ENCODE measurements around the gene FERMT1.

The FERMT1 gene

DNA sequence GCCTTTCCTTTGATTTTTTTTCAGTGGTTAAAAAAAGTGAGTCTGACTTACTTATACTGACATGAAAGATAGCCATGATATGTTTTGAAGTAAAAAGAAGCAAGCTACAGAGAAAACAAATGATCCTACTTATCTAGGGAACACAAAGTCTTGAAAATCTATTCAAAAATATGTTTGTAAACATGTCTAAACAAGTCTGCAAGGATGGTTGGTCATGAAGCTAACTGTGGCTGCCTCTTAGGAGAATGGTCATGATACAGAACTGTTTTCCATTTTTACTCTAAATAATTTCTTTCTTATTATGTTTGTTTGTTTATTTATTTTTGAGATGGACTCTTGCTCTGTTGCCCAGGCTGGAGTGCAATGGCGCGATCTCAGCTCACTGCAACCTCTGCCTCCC lies 21.5 kb downstream of the FERMT1 start:
- H3K27ac ChIP-seq (replicated peaks) = no peak overlapping the region
- DNase-seq (ENCODE audit: low read depth in 1 of 2, low spot score in 1 of 2) = no peak
- H3K4me3 ChIP-seq (replicated peaks; ENCODE audit: insufficient read depth, low read length) = no peak overlapping the region
- no peak for TF ChIP-seq SPI1 (IDR thresholded peaks at IDR 0.05; ENCODE audit: borderline replicate concordance, low read depth)
- TF ChIP-seq, protein P1, sequence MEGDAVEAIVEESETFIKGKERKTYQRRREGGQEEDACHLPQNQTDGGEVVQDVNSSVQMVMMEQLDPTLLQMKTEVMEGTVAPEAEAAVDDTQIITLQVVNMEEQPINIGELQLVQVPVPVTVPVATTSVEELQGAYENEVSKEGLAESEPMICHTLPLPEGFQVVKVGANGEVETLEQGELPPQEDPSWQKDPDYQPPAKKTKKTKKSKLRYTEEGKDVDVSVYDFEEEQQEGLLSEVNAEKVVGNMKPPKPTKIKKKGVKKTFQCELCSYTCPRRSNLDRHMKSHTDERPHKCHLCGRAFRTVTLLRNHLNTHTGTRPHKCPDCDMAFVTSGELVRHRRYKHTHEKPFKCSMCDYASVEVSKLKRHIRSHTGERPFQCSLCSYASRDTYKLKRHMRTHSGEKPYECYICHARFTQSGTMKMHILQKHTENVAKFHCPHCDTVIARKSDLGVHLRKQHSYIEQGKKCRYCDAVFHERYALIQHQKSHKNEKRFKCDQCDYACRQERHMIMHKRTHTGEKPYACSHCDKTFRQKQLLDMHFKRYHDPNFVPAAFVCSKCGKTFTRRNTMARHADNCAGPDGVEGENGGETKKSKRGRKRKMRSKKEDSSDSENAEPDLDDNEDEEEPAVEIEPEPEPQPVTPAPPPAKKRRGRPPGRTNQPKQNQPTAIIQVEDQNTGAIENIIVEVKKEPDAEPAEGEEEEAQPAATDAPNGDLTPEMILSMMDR (IDR thresholded peaks at IDR 0.05; ENCODE audit: insufficient read depth, low read length) = no peak
- TF ChIP-seq, protein P2, sequence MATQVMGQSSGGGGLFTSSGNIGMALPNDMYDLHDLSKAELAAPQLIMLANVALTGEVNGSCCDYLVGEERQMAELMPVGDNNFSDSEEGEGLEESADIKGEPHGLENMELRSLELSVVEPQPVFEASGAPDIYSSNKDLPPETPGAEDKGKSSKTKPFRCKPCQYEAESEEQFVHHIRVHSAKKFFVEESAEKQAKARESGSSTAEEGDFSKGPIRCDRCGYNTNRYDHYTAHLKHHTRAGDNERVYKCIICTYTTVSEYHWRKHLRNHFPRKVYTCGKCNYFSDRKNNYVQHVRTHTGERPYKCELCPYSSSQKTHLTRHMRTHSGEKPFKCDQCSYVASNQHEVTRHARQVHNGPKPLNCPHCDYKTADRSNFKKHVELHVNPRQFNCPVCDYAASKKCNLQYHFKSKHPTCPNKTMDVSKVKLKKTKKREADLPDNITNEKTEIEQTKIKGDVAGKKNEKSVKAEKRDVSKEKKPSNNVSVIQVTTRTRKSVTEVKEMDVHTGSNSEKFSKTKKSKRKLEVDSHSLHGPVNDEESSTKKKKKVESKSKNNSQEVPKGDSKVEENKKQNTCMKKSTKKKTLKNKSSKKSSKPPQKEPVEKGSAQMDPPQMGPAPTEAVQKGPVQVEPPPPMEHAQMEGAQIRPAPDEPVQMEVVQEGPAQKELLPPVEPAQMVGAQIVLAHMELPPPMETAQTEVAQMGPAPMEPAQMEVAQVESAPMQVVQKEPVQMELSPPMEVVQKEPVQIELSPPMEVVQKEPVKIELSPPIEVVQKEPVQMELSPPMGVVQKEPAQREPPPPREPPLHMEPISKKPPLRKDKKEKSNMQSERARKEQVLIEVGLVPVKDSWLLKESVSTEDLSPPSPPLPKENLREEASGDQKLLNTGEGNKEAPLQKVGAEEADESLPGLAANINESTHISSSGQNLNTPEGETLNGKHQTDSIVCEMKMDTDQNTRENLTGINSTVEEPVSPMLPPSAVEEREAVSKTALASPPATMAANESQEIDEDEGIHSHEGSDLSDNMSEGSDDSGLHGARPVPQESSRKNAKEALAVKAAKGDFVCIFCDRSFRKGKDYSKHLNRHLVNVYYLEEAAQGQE (IDR thresholded peaks at IDR 0.05; ENCODE audit: insufficient replicate concordance, low read depth) = no peak
- no peak for TF ChIP-seq POLR2AphosphoS5 (IDR thresholded peaks at IDR 0.05; ENCODE audit: low read depth)
- no peak for TF ChIP-seq GABPA (IDR thresholded peaks at IDR 0.05; ENCODE audit: low read depth)
- H3K27me3 ChIP-seq (ENCODE audit: insufficient read depth, poor library complexity, severe bottlenecking) = peaks cover 2% of the 10 kb centered on the region

DNA sequence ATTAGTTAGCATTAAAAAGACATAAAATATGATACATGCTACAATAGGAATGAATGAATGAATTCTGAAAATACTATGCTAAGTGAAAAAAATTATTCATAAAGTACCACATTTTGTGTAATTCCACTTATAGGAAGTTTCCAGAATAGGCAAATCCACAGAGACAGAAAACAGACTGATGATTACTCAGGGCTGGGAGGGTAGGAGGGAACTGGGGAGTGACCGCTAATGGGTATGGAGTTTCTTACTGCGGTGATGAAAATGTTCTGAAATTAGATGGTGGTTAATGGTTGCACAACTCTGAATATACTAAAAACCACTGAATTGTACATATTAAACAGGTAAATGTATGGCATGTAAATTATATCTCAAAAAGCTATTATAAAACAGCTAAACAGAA lies 22.6 kb downstream of the FERMT1 start:
- TF ChIP-seq GABPA (IDR thresholded peaks at IDR 0.05; ENCODE audit: low read depth) = no peak
- TF ChIP-seq, protein P1 (IDR thresholded peaks at IDR 0.05; ENCODE audit: insufficient read depth, low read length) = no peak
- TF ChIP-seq POLR2AphosphoS5 (IDR thresholded peaks at IDR 0.05; ENCODE audit: low read depth) = no peak
- Histone ChIP-seq H3K4me3 (replicated peaks; ENCODE audit: insufficient read depth, low read length) (no peak overlapping the region), H3K27ac (replicated peaks) (no peak overlapping the region), H3K27me3 (ENCODE audit: insufficient read depth, poor library complexity, severe bottlenecking) (peaks cover 2% of the 10 kb centered on the region)
- DNase-seq (ENCODE audit: low read depth in 1 of 2, low spot score in 1 of 2) = no peak

DNA sequence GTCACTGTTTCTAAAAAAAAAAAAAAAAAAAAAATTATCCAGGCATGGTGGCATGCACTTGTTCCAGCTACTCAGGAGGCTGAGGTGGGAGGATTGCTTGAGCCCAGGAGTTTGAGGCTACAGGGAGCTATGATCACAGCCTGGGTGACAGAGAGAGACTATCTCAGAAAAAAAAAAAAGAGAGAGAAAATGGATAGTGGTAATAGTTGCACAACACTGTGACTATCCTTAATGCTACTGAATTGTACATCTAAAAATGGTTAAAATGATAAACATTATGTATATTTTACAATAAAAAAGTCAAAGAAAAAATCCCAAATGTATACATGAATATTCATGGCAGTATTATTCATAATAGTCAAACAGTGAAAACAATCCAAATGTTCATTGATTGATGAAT lies 23.0 kb downstream of the FERMT1 start:
- DNase-seq (ENCODE audit: low read depth in 1 of 2, low spot score in 1 of 2) = no peak
- peaks cover 2% of the 10 kb centered on the region for H3K27me3 ChIP-seq (ENCODE audit: insufficient read depth, poor library complexity, severe bottlenecking)
- TF ChIP-seq, protein P1 (IDR thresholded peaks at IDR 0.05; ENCODE audit: insufficient read depth, low read length) = no peak
- no peak overlapping the region for H3K27ac ChIP-seq (replicated peaks)
- no peak overlapping the region for H3K4me3 ChIP-seq (replicated peaks; ENCODE audit: insufficient read depth, low read length)

DNA sequence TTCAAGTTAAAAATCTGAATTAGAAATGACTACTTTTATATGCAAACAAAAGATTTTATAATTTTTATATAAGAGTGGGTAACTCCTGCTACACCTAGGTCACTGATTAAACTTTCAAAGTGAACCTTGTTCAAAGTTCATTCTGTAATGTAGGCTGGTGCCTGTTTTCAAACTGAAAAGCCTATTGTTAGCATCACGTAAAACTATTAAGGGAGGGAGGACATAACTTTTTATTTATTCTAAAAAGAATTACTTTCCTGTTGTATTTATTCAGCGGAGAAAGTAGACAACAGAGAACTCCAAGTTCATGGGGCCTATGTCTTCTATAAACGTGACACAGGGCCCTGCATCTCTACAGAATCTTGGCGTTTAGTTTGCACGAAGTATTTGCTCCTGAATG lies 27.4 kb downstream of the FERMT1 start:
- TF ChIP-seq POLR2AphosphoS5 (IDR thresholded peaks at IDR 0.05; ENCODE audit: low read depth) = no peak
- TF ChIP-seq GABPA (IDR thresholded peaks at IDR 0.05; ENCODE audit: low read depth) = no peak
- TF ChIP-seq, protein P1 (IDR thresholded peaks at IDR 0.05; ENCODE audit: insufficient read depth, low read length) = no peak
- no peak for TF ChIP-seq SPI1 (IDR thresholded peaks at IDR 0.05; ENCODE audit: borderline replicate concordance, low read depth)
- no peak overlapping the region for H3K27ac ChIP-seq (replicated peaks)
- H3K27me3 ChIP-seq (ENCODE audit: insufficient read depth, poor library complexity, severe bottlenecking) = no peaks in the 10 kb centered on the region
- no peak for DNase-seq (ENCODE audit: low read depth in 1 of 2, low spot score in 1 of 2)
- no peak overlapping the region for H3K4me3 ChIP-seq (replicated peaks; ENCODE audit: insufficient read depth, low read length)

DNA sequence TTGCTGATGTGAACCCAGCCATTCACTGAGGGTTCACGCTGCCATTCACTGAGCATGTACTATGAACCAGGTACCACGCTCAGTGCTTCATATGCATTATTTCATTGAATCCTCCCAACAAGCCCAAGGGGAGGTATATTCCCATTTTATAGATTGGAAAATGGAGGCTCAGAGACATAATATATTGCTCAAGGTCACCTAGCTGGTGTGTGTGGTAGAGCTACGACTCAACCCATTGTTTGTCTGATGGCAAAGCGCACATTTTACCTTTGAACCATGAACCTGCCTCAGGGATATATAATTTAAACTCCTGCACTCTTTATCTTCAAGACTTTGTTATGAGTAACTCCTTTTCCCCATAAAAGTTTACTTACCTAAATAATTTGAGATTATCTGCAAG lies 28.3 kb downstream of the FERMT1 start:
- no peaks in the 10 kb centered on the region for H3K27me3 ChIP-seq (ENCODE audit: insufficient read depth, poor library complexity, severe bottlenecking)
- no peak for DNase-seq (ENCODE audit: low read depth in 1 of 2, low spot score in 1 of 2)
- no peak overlapping the region for H3K4me3 ChIP-seq (replicated peaks; ENCODE audit: insufficient read depth, low read length)
- H3K27ac ChIP-seq (replicated peaks) = no peak overlapping the region
- TF ChIP-seq, protein P1 (IDR thresholded peaks at IDR 0.05; ENCODE audit: insufficient read depth, low read length) = no peak
- TF ChIP-seq, protein P2 (IDR thresholded peaks at IDR 0.05; ENCODE audit: insufficient replicate concordance, low read depth) = no peak
- no peak for TF ChIP-seq POLR2AphosphoS5 (IDR thresholded peaks at IDR 0.05; ENCODE audit: low read depth)
- no peak for TF ChIP-seq GABPA (IDR thresholded peaks at IDR 0.05; ENCODE audit: low read depth)
- no peak for TF ChIP-seq SPI1 (IDR thresholded peaks at IDR 0.05; ENCODE audit: borderline replicate concordance, low read depth)

Measured in HL-60 (cell line).